SH-SY5Y (cell line): ENCODE results near the gene CARD9.

Source experiments
- GATA2 ChIP-seq: IDR thresholded peaks from 2 replicates; pipeline ENCODE4 v1.6.1; 2011; ENCODE audit warnings: mild to moderate bottlenecking, low read depth, low read length
- GATA3 ChIP-seq: IDR thresholded peaks from 2 replicates; pipeline ENCODE4 v1.6.1; 2011; ENCODE audit warnings: low read depth, mild to moderate bottlenecking, low read length, moderate library complexity

DNA sequence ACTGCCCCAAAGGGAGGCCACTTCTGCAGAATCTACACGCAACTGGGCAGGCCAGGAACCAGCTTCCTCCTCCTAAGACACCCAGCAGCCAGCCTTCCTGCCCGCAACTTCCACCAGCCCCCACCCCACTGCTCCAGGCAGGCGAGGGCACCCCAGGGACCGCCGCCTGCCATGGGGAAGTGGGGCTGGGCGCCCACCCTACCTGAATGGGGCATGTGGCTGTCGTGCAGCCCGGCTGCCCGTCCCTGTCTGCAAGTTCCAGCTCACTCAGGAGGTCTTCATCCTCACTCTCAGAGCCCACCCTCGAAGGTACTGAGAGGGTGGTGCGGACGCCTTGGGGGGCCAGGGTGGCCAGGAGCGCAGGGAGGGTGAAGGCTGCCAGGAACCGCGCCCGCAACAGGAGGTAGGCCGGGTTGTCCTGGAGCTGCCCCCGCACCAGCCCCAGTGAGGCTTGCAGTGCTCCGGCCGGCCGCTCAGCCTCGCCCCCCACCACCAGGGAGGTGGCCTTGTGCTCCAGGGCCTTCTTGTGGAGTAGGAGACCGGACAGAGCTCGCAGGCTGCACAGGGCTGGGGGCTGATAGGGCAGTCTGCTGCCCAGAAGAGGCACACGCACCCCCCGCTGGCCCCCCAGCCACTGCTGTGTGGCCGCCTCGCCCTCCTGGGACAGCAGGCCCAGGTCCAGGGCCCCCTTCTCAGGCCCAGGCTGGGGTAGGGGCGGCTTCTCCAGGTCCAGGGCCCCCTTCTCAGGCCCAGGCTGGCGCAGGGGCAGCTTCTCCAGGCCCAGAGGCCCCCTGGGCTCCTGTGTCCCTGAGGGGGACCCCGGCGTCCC, 4.1 kb upstream of the CARD9 start:
- TF ChIP-seq GATA3 (no peak), GATA2 (no peak)
